CD1c-positive myeloid dendritic cell (primary cell): ENCODE data around the gene AQP7.
A peak's percentile ranks its signal among the peaks of the same experiment; 100 is the strongest.
"Not testable (repeated sequence)": the region's sequence is repeated elsewhere in the genome, so short reads cannot be mapped to it uniquely, and the experiment has no call there.

ENCODE experiments used
- DNase-seq: peaks from one replicate; pipeline ENCODE4 v3.0.0-alpha.2; 2016; ENCODE audit errors: extremely low spot score

The AQP7 gene

DNA sequence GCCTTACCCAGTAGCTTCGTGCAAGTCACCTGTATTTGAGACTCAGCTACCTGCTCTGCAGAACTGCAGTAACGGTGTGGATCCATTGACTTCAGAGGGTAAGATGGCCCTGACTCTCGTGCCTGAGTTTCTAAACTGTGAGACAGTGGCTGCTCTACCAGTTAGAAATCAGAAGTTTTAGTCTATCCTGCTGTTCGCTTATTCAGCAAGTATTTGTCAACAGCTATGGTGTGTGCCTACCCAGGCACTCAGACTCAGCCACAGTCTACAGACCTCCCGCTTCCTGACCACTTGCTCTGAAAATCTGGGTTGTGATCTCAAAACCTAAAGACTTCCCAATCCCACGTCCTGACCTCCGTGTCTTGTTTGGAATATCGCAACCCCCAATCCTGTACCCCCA, 31.5 kb upstream of the AQP7 start:
- no peak for DNase-seq

DNA sequence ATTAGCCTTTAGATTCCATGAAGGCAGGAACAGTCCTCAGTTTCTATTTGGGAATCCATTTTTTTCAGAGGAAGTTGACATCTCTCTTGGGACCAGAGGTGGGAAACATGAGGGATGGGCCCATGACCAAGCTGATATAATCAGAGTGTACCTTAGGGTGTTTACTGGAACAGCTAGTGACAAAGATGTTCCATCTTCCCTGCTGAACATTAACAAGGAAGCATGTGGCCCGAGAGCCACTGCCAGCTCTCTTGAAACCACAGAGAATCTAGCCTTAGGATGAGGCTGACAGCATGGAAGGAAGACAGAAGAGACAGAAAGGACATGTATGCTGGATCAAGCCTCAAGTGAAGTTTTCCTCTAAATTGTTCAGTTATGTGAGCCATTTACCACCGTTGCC, 29.1 kb upstream of the AQP7 start:
- no peak for DNase-seq

DNA sequence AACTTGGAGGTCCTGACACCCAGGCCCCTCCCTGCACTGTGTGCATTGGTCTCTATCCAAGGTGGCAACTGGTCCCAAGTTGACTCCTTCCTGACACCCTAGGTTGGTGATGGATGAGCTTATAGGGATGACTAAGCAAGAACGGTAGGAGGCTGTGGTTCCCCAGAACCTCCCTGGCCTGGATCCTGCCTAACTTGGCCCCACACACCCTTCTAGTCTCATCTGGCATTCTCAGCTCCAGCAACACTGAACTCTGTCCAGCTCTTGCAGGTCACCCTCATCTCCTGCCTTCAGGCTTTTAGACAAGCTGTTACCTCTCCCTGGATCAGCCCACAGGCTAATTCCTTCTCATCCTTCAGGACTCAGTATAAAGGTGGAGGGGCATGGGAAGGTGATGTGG, 28.6 kb upstream of the AQP7 start:
- no peak for DNase-seq

DNA sequence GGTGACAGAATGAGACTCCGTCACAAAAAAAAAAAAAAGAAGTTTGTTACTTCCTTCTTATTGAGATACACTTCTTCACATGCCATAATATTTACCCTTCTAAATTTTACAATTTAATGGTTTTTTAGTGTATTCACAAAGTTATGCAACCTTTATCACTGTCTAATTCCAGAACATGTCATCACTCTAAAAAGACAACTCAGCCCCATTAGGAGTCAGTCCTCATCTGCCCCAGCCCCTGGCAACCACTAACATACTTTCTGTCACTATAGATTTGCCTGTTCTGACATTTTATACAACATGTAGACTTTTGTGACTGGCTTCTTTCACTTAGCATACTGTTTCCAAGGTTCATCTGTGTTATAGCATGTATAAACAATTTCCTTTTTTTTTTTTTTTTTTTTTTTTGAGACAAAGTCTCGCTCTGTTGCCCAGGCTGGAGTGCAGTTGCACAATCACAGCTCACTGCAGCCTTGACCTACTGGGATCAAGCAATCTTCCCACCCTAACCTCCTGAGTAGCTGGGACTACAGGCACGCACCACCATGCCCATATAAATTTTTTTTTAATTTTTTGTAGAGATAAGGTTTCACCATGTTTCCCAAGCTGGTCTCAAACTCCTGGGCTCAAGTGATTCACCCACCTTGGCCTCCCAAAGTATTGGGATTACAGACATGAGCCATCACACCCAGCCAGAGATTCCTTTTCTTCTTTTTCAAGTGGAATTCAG, 27.1 kb upstream of the AQP7 start:
- DNase-seq, result peak; percentile 8

DNA sequence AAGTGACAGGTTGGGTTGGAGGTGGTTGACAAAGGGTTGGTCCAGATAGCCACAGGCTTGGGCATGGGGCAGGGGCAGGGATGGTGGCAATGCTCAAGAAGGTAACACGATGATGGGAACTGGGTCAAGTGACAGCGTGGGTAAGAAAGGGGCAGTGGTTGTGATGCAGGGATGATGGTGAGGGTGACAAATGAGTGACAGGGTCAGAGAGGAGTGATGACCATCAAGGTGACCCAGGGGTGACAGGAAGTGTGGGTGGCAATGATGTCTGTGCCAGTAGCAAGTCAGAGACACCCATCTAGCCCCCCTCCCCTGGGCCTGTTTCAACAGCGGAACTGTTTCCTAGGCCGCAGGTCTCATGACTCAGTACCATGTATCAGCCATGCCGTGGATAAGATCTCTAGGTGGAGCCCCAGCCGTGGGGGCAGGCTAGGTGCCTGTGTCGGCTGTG, 24.5 kb upstream of the AQP7 start:
- no peak for DNase-seq

DNA sequence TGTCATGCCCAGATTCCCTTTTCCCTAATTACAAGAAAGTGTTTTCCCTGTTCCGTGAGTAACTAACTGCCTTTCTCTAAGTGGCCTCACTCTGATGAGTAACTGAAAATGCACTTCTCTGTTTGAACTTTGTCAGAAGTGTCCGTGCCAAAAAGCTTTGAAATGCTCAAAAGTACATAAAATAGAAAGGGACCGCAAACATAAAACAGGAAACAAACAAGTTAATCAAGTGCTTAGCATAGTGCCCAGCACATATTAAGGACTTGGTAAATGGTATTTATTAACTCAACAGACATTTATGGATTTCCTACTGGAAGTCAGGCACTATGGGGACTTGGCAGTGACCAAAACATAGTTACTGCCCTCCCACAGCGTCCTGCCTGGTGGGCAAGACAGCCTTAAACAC, 22.8 kb upstream of the AQP7 start:
- DNase-seq, result no peak

DNA sequence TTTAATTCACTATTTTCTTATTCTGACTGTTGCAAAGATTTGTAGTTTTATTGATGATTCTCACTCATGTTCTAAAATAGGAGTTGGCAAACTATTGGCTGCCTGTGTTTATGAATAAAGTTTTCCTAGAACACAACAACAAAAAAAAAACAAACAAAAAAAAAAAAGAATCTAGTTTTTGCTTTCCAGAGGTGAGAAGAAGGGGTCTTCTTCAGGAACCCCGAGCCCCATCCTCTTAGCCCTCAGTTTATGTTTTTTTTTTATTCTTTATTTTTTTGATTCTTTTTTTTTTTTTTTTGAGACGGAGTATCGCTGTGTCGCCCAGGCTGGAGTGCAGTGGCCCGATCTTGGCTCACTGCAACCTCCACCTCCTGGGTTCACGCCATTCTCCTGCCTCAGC, 22.1 kb upstream of the AQP7 start:
- DNase-seq, result not testable (repeated sequence)

DNA sequence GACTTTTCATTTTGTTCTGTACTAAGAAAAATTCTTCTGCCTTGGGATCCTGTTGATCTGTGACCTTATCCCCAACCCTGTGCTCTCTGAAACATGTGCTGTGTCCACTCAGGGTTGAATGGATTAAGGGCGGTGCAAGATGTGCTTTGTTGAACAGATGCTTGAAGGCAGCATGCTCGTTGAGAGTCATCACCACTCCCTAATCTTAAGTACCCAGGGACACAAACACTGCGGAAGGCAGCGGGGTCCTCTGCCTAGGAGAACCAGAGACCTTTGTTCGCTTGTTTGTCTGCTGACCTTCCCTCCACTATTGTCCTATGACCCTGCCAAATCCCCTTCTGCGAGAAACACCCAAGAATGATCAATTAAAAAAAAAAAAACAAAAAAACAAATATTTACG, 21.7 kb upstream of the AQP7 start:
- not testable (repeated sequence) for DNase-seq

DNA sequence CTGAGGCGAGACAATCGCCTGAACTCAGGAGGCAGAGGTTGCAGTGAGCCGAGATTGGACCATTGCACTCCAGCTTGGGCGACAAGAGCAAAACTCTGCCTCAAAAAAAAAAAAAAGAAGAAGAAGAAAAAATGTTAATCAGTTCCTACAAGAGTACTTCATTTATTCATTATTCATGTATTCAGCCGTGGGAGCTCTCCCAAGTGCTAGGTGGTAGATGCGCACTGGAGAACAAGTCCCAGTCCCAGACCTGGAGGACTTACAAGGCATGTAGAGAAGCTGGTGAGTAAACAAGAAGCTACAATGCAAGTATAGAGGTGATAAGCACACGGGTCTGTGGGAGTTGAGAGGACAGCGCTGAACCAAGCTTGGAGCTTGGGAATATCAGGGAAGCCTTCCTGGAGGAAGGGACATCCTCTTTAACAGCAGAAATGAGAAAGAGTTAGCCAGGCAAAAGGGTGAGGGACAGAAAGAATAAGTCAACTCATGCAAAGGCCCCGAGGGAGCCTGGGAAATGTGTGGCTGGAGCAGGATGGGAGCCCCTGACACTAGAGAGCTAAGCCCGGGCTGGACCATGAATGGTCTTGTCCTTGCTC, 17.4 kb upstream of the AQP7 start:
- no peak for DNase-seq

DNA sequence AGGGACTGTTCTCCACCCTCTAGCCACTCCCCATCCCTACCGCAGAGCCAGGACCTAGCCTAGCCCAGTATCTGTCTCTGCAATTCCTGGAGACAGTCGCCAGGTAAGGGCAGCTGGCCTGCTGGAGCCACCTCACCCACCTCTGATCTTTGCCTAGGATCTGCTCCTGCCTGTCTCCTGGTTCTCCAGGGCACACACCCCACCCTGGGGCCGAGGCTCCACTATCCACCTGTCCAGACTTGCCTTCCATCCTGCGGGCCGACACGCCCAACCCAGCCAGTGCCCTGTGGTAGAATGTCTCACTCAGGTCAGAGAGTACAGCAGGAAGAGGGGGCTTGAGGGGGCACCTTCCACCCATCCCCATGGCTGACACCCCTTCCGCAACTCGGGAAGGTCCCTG, 15.7 kb upstream of the AQP7 start:
- no peak for DNase-seq

DNA sequence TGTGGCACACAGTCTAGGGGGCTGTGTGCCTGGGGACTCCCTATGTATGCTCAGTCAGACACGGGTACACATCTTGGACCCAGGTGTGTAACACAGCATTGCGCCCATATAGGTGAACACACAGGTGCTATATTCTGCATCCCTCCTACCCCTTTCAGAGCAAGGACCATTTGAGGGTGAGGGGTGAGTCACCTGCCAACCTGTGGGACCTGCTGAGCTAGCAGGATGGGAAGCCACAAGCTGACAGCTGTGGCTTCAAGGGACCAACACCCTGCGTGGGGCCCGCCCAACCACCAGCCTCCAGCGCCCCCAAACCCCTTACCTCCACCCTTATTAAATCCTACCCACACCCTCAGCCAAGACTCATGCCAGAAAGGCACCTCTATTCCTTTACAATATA, 14.6 kb upstream of the AQP7 start:
- DNase-seq, result no peak

DNA sequence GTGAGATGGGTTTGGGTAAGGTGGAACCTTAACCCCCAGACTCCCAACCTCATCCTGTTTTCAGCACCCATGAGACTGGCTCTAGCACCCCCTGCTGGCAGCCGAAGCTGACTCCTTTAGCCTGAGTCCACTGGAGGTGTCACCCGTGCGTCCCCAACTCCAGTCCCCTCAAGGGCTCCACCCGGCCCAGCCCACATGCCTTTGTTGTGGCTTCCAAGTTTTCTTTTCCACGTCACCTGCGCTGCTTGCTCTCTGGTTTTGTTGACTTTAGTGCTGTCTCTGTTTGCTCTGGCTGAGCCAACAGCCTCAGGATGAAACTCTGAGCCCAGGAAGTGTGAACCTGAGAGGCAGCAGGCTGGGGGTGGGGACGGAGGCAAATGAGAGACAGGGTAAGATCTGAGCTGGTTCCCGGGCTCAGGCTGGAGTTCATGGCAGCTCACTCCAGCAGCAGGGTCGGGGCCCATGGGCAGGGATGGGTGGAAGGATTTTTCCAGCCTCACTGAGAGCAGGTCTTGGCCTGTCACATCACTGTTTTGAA, 13.2 kb upstream of the AQP7 start:
- peak; percentile 70 for DNase-seq

DNA sequence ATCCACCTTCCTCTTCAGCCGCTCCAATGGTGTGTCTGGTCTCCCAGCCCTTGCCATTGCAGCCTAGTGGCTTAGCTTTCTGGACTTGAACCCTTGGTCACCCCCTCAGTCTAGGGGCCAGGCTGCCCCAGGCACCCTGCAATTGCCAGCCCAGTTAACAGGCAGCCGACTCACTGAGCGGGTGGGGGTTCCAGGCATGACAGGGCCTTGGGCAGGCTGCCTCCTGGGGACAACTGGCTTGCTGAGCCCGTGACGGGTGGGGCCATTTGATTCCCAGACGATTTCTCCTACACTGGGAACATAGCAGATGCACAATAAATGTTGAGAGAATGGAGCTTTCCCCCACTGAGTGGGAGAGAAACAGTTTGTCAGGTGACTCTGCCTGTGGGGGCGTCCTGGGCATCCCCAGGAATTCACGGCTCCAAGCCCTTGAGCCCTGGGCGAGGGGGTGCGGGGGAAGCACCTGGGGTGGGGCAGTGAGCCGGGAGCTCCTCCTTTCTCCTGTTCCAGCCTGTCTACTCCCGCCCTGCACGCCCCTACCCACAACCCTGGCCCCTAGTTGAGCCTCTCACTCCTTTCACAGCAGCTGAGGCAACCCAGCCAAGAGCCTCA, 12.6 kb upstream of the AQP7 start:
- DNase-seq, result no peak

DNA sequence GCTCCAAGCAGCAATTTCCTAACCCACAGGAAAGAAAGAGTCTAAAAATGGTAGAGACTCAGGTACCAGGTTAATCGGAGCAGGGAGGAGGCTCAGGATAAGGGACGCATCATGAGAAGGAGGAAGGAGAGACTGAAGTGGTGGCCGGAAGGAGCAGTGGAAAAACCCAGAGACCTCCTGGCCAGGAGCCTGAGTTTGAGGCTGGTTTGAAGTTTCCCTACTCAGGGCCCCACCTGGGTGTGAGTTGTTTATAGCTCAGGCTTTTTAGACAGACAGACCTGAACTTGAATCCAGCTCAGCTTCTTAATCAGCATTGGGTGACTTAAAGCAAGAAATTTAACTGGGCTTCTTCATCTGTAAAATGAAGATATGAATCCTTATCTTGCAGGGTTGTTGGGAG, 11.9 kb upstream of the AQP7 start:
- DNase-seq, result no peak

DNA sequence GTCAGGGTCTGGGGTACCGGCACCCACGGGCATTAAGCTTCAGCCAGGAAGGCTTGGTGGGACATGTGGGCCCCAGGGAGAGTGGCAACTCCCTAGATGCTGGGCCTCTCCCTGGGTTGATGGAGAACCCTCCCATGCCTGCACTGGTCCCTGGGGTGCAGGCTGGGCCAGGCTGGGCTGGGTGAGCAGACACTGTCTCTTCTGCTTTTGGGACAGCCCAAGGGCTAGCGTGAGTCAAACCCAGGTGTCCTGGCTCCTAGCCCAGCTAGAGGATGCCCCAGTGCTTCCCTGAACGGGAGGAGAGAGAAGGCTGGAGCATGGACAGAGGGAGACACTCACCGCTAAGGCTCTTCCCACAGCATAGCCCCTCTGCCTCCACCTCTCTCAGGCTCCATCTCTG, 5.7 kb upstream of the AQP7 start:
- no peak for DNase-seq

DNA sequence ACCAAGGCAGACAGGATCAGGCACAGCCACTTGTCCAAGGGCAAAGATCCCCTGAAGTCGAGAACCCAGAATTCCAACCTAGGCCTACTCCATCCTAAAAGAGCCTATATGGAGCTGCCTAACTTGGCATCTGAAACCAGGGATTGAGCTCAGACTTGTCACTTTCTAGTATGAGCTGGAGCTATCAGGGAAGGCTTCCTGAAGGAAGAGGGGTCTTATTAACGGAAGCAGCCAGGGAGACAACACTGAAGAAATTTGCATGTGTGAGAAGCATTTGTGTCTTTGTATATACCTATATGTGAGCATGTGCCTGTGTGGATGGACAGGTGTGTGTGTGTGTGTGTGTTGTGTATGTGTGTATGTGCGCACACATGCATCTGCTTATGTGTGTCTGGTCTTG, 4.7 kb upstream of the AQP7 start:
- no peak for DNase-seq

DNA sequence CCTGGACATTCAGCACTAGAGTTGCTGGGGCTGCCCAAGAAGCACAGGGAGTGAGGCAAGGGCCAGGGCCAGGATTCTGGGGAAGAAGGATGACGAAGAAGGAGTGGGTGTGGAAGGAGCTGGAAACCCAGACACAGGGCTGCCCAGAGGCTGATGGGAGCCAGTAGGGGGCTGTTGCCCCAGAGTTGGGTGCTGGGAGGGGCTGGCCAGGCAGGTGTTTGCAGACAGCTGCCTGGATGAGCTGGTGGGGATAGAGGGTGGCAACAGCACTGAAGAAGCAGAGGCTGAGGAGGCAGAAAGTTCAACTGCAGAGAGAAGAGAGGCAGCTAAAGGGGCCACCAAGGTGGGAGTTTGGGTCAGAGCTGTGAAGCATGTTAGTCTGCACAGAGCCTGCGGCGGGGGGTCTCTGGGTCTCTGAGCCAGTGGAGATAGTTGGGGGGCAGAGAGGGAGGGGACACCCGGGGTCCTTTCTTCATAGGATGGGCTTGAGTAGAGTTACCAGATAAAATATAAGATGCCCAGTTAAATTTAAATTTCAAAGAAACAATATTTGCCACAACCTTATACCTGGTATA, 2.5 kb upstream of the AQP7 start:
- DNase-seq, result peak; percentile 35

DNA sequence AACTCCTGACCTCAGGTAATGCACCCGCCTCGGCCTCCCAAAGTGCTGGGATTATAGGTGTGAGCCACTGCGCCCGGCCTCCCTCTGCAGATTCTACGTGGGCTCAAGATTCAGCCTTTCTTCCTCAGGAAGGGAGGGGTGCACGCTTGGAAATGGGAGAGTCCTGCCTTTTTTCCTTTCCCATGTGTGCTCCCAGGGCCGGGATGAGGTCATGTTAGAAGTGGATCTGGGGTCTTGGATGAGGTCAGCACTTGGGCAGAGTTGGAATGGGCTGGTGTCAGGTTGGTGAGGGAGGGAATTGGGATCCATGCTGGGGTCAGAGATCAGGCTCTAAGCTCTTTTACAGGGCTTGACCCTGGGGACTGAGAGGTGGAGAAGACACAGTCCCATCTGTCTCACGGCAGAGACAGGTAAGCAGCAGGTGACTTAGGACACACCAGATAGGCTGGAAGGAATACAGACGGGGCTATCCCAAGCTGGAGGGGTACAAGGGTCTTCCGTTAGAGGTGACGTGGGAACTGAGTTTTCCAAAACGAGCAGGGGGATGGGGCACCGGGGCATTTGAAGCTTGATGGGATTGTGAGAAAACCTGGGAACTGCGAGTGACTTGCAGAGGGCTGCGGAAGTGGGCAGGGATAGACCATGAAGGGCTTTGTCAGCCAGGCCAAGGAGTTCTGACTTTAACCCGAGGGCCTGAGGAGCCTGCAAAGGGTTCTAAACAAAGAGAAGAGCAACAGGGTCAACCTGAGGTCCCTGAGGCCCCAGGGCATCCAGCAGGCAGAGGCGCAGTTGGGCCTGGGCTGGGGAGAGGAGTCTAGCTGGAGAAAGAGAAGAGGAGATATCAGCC, 1.8 kb upstream of the AQP7 start:
- no peak for DNase-seq

DNA sequence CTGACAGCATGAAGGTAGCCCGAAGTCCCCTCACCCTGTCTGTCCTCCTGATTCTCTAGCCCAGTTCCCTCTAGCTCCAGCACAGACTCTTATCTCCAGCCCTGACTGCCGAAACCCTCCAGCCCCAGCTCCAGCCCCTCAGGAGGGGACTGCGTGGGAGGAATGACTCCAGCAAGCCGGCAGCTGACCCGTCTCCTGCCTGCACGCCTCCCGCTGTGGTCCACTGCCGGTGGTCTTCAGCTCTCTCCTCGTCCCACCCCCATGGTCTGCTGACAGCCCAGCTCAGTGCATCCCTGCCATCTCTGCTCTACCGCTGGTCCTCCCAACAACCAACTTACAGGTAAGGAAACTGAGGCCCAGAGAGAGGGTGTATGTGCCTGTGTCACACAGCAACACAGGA, 559 bp downstream of the AQP7 start:
- DNase-seq, result not testable (repeated sequence)

DNA sequence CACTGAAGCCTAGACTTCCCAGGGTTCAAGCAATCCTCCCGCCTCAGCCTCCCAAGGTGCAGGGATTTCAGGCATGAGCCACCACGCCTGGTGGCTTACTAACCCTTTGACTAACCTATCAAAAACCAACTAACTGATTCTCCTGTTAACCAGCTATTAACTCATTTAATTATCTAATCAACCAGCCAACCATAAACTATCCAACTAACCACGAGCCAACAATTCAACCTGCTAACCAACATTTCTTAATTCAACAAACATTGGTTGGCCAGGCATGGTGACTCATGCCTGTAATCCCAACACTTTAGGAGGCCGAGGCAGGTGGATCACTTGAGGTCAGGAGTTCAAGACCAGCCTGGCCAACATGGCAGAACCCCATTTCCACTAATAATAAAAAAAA, 3.3 kb downstream of the AQP7 start:
- not testable (repeated sequence) for DNase-seq

DNA sequence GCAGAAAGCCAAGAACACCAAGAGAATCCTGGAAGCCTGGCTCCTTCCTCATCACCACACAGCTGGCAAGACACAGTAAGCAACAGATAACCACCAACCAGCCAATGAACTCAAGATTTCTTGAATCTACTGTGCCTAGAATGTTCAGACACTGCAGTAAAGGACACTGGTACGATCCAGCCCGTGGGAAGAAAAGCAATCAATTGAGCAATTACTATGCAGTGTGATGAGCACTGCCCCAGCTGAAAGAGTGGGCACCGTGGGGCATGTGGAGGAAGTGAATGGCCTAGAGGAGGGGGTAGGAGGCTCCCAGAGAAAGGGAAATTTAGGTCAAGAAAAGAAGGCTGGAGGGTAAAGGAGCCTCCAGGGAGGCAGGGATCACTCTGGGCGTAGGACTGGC, 4.6 kb downstream of the AQP7 start:
- not testable (repeated sequence) for DNase-seq
